H1 (cell line): Measurements from ENCODE around the gene FGF14. TPM values are rescaled to one million over a fixed set of nuclear protein-coding genes. Genes with fewer than 3 reads are reported as not detected.

ENCODE experiments used
- CTCF ChIA-PET: fragments of 300-600 bp; sonication (Branson Sonifier 250); formaldehyde crosslinking; loops from one replicate; lab custom pipeline; 2021; ENCODE audit not compliant: partially characterized antibody; lab: Charles Lee
- POLR2A ChIA-PET: fragments of 300-600 bp; sonication (Branson Sonifier 250); formaldehyde crosslinking; loops from one replicate; lab custom pipeline; 2021; ENCODE audit warnings: inconsistent platforms; ENCODE audit not compliant: partially characterized antibody; lab: Charles Lee
- DNase-seq, 2 experiments: peaks; one replicate each; pipeline versions ENCODE4 v3.0.0 to v3.0.0-alpha.2; 2010 to 2022; ENCODE audit warnings: low spot score in 2 of 2, low read depth in 1 of 2, mixed read lengths in 1 of 2
- FAIRE-seq: peaks from 2 replicates; lab custom pipeline; 2011; peaks lifted over from hg19 to GRCh38; lab: Jason Lieb, UNC
- H2AFZ ChIP-seq: 2 replicates; pipeline ENCODE4 v1.8.1; 2012; ENCODE audit warnings: low read length, inconsistent platforms
- H2AK5ac ChIP-seq: 2 replicates; pipeline ENCODE4 v1.6.1; 2013; ENCODE audit warnings: low read depth, low read length
- H2BK120ac ChIP-seq: replicated peaks from 2 replicates; pipeline ENCODE3; 2013; ENCODE audit warnings: low read depth, low read length, inconsistent platforms
- H2BK12ac ChIP-seq: 2 replicates; pipeline ENCODE4 v1.6.1; 2013; ENCODE audit warnings: low read depth, low read length
- H2BK15ac ChIP-seq: 2 replicates; pipeline ENCODE4 v1.6.1; 2013; ENCODE audit warnings: low read length
- H2BK20ac ChIP-seq: 2 replicates; pipeline ENCODE4 v1.6.1; 2013; ENCODE audit warnings: low read length
- H2BK5ac ChIP-seq: 2 replicates; pipeline ENCODE4 v1.6.1; 2013; ENCODE audit warnings: low read depth, low read length
- H3K14ac ChIP-seq: 2 replicates; pipeline ENCODE4 v1.6.1; 2013; ENCODE audit warnings: inconsistent platforms; ENCODE audit not compliant: insufficient read length
- H3K18ac ChIP-seq: 2 replicates; pipeline ENCODE4 v1.6.1; 2013; ENCODE audit warnings: low read length; ENCODE audit errors: extremely low read depth
- H3K23ac ChIP-seq: 2 replicates; pipeline ENCODE4 v1.6.1; 2013; ENCODE audit warnings: inconsistent platforms; ENCODE audit not compliant: insufficient read length
- H3K23me2 ChIP-seq: 2 replicates; pipeline ENCODE4 v1.6.1; 2013; ENCODE audit warnings: low read depth, low read length
- H3K27ac ChIP-seq: 2 replicates; pipeline ENCODE4 v1.6.1; 2011; ENCODE audit warnings: low read depth, low read length, inconsistent platforms
- H3K27me3 ChIP-seq, 4 experiments: replicated peaks in 1 of 4; 1 replicate in 1 of 4; 2 replicates in 3 of 4; pipeline versions ENCODE4 v1.6.1 to v1.8.1; 2011 to 2013; ENCODE audit warnings: low read length in 3 of 4, mild to moderate bottlenecking in 3 of 4, inconsistent platforms in 2 of 4, mixed read lengths in 2 of 4, moderate library complexity in 1 of 4; ENCODE audit not compliant: control insufficient read depth in 3 of 4, insufficient read depth in 3 of 4; ENCODE audit errors: extremely low read depth in 1 of 4
- H3K36me3 ChIP-seq, 4 experiments: 2 replicates each; pipeline versions ENCODE4 v1.6.1 to v1.8.1; 2011 to 2013; ENCODE audit warnings: mild to moderate bottlenecking in 4 of 4, low read length in 3 of 4, moderate library complexity in 2 of 4, control low read depth in 1 of 4, inconsistent platforms in 1 of 4; ENCODE audit not compliant: insufficient read depth in 4 of 4, control insufficient read depth in 2 of 4
- H3K4ac ChIP-seq: replicated peaks from 2 replicates; pipeline ENCODE3; 2013; ENCODE audit warnings: low read length, low read depth, mixed read lengths, inconsistent platforms; ENCODE audit not compliant: insufficient read length
- H3K4me1 ChIP-seq, 4 experiments: replicated peaks in 1 of 4; 1 replicate in 1 of 4; 2 replicates in 3 of 4; pipeline versions ENCODE4 v1.6.1 to v1.8.1; 2011 to 2013; ENCODE audit warnings: low read length in 3 of 4, inconsistent platforms in 2 of 4, mixed read lengths in 1 of 4; ENCODE audit not compliant: insufficient read depth in 4 of 4, control insufficient read depth in 3 of 4
- H3K4me2 ChIP-seq, 2 experiments: 2 replicates each; pipeline versions ENCODE4 v1.6.1 to v1.8.1; 2011 to 2013; ENCODE audit warnings: low read depth in 2 of 2, low read length in 2 of 2, control low read depth in 1 of 2, inconsistent platforms in 1 of 2, mild to moderate bottlenecking in 1 of 2; ENCODE audit not compliant: insufficient read depth in 1 of 2
- H3K4me3 ChIP-seq, 4 experiments: fragments of 200-600, 300-600 bp in 1 of 4; sonication (generic), shearing (Covaris generic), sonication (Bioruptor Twin) in 1 of 4; 2 replicates each; pipeline versions ENCODE4 v1.5.1 to v1.8.1; 2011 to 2016; ENCODE audit warnings: low read length in 4 of 4, low read depth in 3 of 4, control low read depth in 2 of 4, inconsistent platforms in 2 of 4, mild to moderate bottlenecking in 2 of 4, mixed read lengths in 1 of 4, moderate library complexity in 1 of 4; ENCODE audit not compliant: insufficient read depth in 2 of 4; ENCODE audit errors: extremely low read depth in 1 of 4
- H3K56ac ChIP-seq: replicated peaks from 2 replicates; pipeline ENCODE3; 2013; ENCODE audit warnings: low read depth, mild to moderate bottlenecking, mixed read lengths, low read length, inconsistent platforms; ENCODE audit not compliant: insufficient read length
- H3K79me1 ChIP-seq: 2 replicates; pipeline ENCODE4 v1.6.1; 2013; ENCODE audit warnings: low read depth, low read length, control low read depth
- H3K79me2 ChIP-seq, 2 experiments: 2 replicates each; pipeline versions ENCODE4 v1.6.1 to v1.8.1; 2012 to 2013; ENCODE audit warnings: low read length in 2 of 2, mild to moderate bottlenecking in 2 of 2, inconsistent platforms in 1 of 2; ENCODE audit not compliant: insufficient read depth in 2 of 2, control insufficient read depth in 1 of 2
- H3K9ac ChIP-seq, 4 experiments: replicated peaks in 1 of 4; 1 replicate in 1 of 4; 2 replicates in 3 of 4; pipeline versions ENCODE4 v1.6.1 to v1.8.1; 2011 to 2013; ENCODE audit warnings: low read depth in 3 of 4, low read length in 3 of 4, control low read depth in 2 of 4, mild to moderate bottlenecking in 2 of 4, moderate library complexity in 2 of 4, inconsistent platforms in 1 of 4; ENCODE audit errors: extremely low read depth in 1 of 4
- H3K9me3 ChIP-seq, 2 experiments: 2 replicates each; pipeline versions ENCODE4 v1.6.1 to v1.8.1; 2012 to 2013; ENCODE audit warnings: mild to moderate bottlenecking in 2 of 2, moderate library complexity in 2 of 2, control low read depth in 1 of 2, inconsistent platforms in 1 of 2, low read depth in 1 of 2, low read length in 1 of 2, mixed read lengths in 1 of 2; ENCODE audit not compliant: insufficient read depth in 2 of 2
- H4K20me1 ChIP-seq, 2 experiments: replicated peaks in 1 of 2; 2 replicates each; pipeline versions ENCODE3 to v1.8.1; 2011 to 2013; ENCODE audit warnings: inconsistent platforms in 2 of 2, low read length in 2 of 2, mild to moderate bottlenecking in 1 of 2; ENCODE audit not compliant: insufficient read depth in 2 of 2, control insufficient read depth in 1 of 2
- H4K5ac ChIP-seq: 2 replicates; pipeline ENCODE4 v1.6.1; 2013; ENCODE audit warnings: low read length, low read depth, mixed read lengths, inconsistent platforms; ENCODE audit not compliant: insufficient read length
- H4K8ac ChIP-seq: 2 replicates; pipeline ENCODE4 v1.8.0; 2013; ENCODE audit warnings: mild to moderate bottlenecking, moderate library complexity, low read length, inconsistent platforms; ENCODE audit not compliant: insufficient read depth; ENCODE audit errors: extremely low read depth
- H4K91ac ChIP-seq: replicated peaks from 2 replicates; pipeline ENCODE3; 2013; ENCODE audit warnings: low read length, mixed read lengths, inconsistent platforms; ENCODE audit not compliant: insufficient read length
- BCL11A ChIP-seq, 2 experiments: IDR thresholded peaks; one replicate each; pipeline ENCODE4 v1.6.1; 2011; ENCODE audit warnings: low read depth in 2 of 2, low read length in 2 of 2, mild to moderate bottlenecking in 2 of 2
- CBX5 ChIP-seq: fragments of 300-800, 300-1000 bp; sonication (generic); IDR thresholded peaks from 2 replicates; pipeline ENCODE4 v1.7.1; 2016; ENCODE audit warnings: antibody characterized with exemption, low read length, low read depth
- JUN ChIP-seq: IDR thresholded peaks from 2 replicates; pipeline ENCODE4 v1.6.1; 2011; ENCODE audit warnings: low read depth, mild to moderate bottlenecking, improper control_type of control experiment, low read length
- RAD21 ChIP-seq, 2 experiments: IDR thresholded peaks in 1 of 2; conservative IDR thresholded peaks in 1 of 2; 2 replicates each; pipeline ENCODE4 v1.6.1; 2011; ENCODE audit warnings: low read depth in 2 of 2, low read length in 2 of 2, improper control_type of control experiment in 1 of 2, inconsistent platforms in 1 of 2, mild to moderate bottlenecking in 1 of 2, moderate library complexity in 1 of 2
- SP1 ChIP-seq: IDR thresholded peaks from 2 replicates; pipeline ENCODE4 v1.6.1; 2011; ENCODE audit warnings: low read depth, low read length
- WGBS, 2 experiments: shearing (Covaris generic) in 1 of 2; methylation state at CpG; one replicate each; pipeline versions ENCODE4 v1.1.6 to v1.1.7; 2013 to 2015; ENCODE audit warnings: low lambda C conversion rate in 2 of 2, mixed read lengths in 2 of 2, inconsistent platforms in 1 of 2, low coverage in 1 of 2, missing lambda C conversion rate in 1 of 2; ENCODE audit not compliant: insufficient replicate concordance in 2 of 2, insufficient coverage in 1 of 2, insufficient read length in 1 of 2; ENCODE audit errors: extremely low coverage in 1 of 2, missing lambda C conversion rate in 1 of 2; 5-methylcytosine and 5-hydroxymethylcytosine counted together
- polyA plus RNA-seq, 7 experiments: library from polyadenylated mRNA; depleted of rRNA in 3 of 7; stranded (reverse) in 5 of 7; unstranded in 2 of 7; fragments of >200 nt in 5 of 7; fragments of 200-250 nt in 2 of 7; gene quantifications; 1 replicate in 5 of 7; 2 replicates in 1 of 7; 4 replicates in 1 of 7; pipeline versions ENCODE4 v1.2.1 to v1.2.3, GENCODE V29; 2011 to 2013; ENCODE audit warnings: missing spikeins in 2 of 7, mixed read lengths in 2 of 7
- total RNA-seq: library from RNA; stranded (reverse); fragmentation: NEBNext Ultra II Directional; extraction: Animal tissue kit (Norgen Biotek cat#: 25700); gene quantifications from 2 replicates; pipeline ENCODE4 v1.2.1, GENCODE V29; 2021

FGF14 gene
- total and polyA plus RNA-seq, 2 of the 8 experiments (the other 6 are each of a cell fraction or from before 2014, with no cell fraction given), result 0.05 to 0.58 TPM

DNA sequence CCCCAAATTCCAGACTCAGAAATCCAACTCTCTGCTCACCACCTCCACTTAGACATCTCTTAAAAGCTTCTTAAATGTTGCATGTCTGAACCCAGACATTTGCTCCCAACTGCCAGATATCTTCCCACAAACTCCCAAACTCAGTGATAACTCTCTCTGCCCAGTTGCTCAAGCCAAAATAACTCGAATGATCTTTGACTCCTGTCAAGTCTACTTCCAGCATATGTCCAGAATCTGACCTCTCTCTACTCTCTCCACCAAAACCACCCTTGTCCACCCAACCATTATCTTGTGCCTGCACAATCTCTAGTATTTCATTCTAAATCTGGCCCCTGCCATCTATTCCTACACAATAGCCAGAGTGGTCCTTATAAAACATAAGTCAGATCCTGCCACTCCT is 99.3 kb downstream of the FGF14 start:
- Histone ChIP-seq H3K23ac (no peak overlapping the region), H3K4me2 (no peak overlapping the region), H4K91ac (no peak overlapping the region), H3K23me2 (no peaks in the 10 kb centered on the region), H4K20me1 (no peaks in the 10 kb centered on the region), H3K4me3 (no peak overlapping the region), H3K4me1 (no peaks in the 10 kb centered on the region), H2BK5ac (no peak overlapping the region), H3K27me3 (no peaks in the 10 kb centered on the region), H2BK15ac (no peak overlapping the region), H2BK120ac (no peak overlapping the region)
- 69% methylated on average over 1 of the region's 1 CpG; no CpG with 5 or more reads in 1 of the 2 experiments for WGBS, 2 experiments
- no peak for DNase-seq
- CTCF ChIA-PET, result no interaction called here
- TF ChIP-seq BCL11A (IDR thresholded peaks at IDR 0.05; ENCODE audit: low read depth in 2 of 2, low read length in 2 of 2), result no peak
- TF ChIP-seq RAD21 (IDR thresholded peaks at IDR 0.05 in 1 of 2, conservative IDR thresholded peaks at IDR 0.05 in 1 of 2; ENCODE audit: low read depth in 2 of 2, low read length in 2 of 2), result no peak
- TF ChIP-seq SP1, result no peak
- TF ChIP-seq CBX5, result no peak
- no peak for TF ChIP-seq JUN
- TF ChIP-seq, all 59 proteins: peak for 0
- FAIRE-seq, result no peak
- H3K27ac ChIP-seq, result no peak overlapping the region
- H3K4ac ChIP-seq, result no peak overlapping the region
- no peak overlapping the region for H3K14ac ChIP-seq
- POLR2A ChIA-PET, result no interaction called here
- H2BK20ac ChIP-seq, result no peak overlapping the region
- H2AK5ac ChIP-seq, result no peak overlapping the region
- H3K79me1 ChIP-seq, result no peaks in the 10 kb centered on the region
- H3K9me3 ChIP-seq, result no peaks in the 10 kb centered on the region
- no peak overlapping the region for H4K8ac ChIP-seq
- no peak overlapping the region for H2AFZ ChIP-seq
- no peak overlapping the region for H3K56ac ChIP-seq
- no peak overlapping the region for H3K18ac ChIP-seq
- no peak overlapping the region for H2BK12ac ChIP-seq
- no peak overlapping the region for H4K5ac ChIP-seq
- H3K36me3 ChIP-seq, result no peaks in the 10 kb centered on the region
- no peak overlapping the region for H3K9ac ChIP-seq
- H3K79me2 ChIP-seq, result no peaks in the 10 kb centered on the region
